IMR-90 (cell line): ENCODE results near the gene BRINP1.

ENCODE experiments used
- BHLHE40 ChIP-seq: fragments of 150-350 bp; IDR thresholded peaks from 2 replicates; pipeline ENCODE4 v1.6.1; 2016; ENCODE audit warnings: mild to moderate bottlenecking, low read depth, low read length
- CTCF ChIP-seq: conservative IDR thresholded peaks from 2 replicates; pipeline ENCODE4 v1.5.1; 2012; ENCODE audit warnings: mild to moderate bottlenecking, low read depth, low read length, improper control_type of control experiment
- ELK1 ChIP-seq: fragments of 150-350 bp; IDR thresholded peaks from 2 replicates; pipeline ENCODE4 v1.6.1; 2016; ENCODE audit warnings: low read depth, mild to moderate bottlenecking, low read length, moderate library complexity, borderline replicate concordance
- FOS ChIP-seq: fragments of 150-350 bp; IDR thresholded peaks from 2 replicates; pipeline ENCODE4 v1.6.1; 2016; ENCODE audit warnings: low read depth, low read length
- MAFK ChIP-seq: IDR thresholded peaks from 2 replicates; pipeline ENCODE4 v1.6.1; 2012; ENCODE audit warnings: low read depth, low read length, improper control_type of control experiment
- POLR2A ChIP-seq: IDR thresholded peaks from 2 replicates; pipeline ENCODE4 v1.6.1; 2012; ENCODE audit warnings: mild to moderate bottlenecking, low read depth, low read length
- RAD21 ChIP-seq: IDR thresholded peaks from 2 replicates; pipeline ENCODE4 v1.6.1; 2012; ENCODE audit warnings: low read length, improper control_type of control experiment
- RCOR1 ChIP-seq: IDR thresholded peaks from 2 replicates; pipeline ENCODE4 v1.6.1; 2012; ENCODE audit warnings: mild to moderate bottlenecking, low read length, improper control_type of control experiment; ENCODE audit not compliant: insufficient replicate concordance
- RFX5 ChIP-seq: IDR thresholded peaks from 2 replicates; pipeline ENCODE4 v1.8.0; 2012; ENCODE audit warnings: low read depth, mild to moderate bottlenecking, low read length, moderate library complexity
- USF2 ChIP-seq: fragments of 150-350 bp; IDR thresholded peaks from 2 replicates; pipeline ENCODE4 v1.6.1; 2017; ENCODE audit warnings: mild to moderate bottlenecking, antibody characterized with exemption, low read length, low read depth

GRCh38 chr9:119375892-119376291, 6.7 kb upstream of the BRINP1 start:
- TF ChIP-seq CTCF: no peak
- TF ChIP-seq RFX5: no peak
- no peak for TF ChIP-seq RAD21
- TF ChIP-seq POLR2A: no peak
- TF ChIP-seq MAFK: no peak
- TF ChIP-seq BHLHE40: no peak
- TF ChIP-seq USF2: no peak
- no peak for TF ChIP-seq ELK1
- TF ChIP-seq RCOR1: no peak
- TF ChIP-seq FOS: no peak
